ENCODE measurements around the gene EFR3B. TPM values are rescaled to one million over a fixed set of nuclear protein-coding genes. Genes with fewer than 3 reads are reported as not detected.

Gene EFR3B
- total and polyA plus RNA-seq, 2 of the 13 experiments (the other 11 are each of a cell fraction or from before 2014, with no cell fraction given) = 0.42 TPM

DNA sequence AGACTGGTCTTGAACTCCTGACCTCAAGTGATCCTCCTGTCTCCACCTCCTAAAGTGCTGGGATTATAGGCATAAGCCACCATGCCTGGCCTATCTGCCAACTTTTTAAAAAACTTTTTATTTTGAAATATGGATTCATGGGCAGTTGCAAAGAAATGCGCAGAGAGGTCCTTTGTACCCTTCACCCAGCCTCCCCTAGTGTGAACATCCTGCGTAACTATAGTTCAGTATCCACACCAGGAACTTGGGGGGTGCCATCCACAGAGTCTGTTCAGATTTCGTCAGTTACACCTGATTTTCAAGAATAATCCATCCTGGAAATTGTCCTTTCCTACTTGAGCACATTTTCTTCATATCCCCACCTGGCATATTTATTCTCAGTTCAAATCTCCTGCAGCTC is 33.0 kb downstream of the EFR3B start (continued):
- TF ChIP-seq, protein P1, sequence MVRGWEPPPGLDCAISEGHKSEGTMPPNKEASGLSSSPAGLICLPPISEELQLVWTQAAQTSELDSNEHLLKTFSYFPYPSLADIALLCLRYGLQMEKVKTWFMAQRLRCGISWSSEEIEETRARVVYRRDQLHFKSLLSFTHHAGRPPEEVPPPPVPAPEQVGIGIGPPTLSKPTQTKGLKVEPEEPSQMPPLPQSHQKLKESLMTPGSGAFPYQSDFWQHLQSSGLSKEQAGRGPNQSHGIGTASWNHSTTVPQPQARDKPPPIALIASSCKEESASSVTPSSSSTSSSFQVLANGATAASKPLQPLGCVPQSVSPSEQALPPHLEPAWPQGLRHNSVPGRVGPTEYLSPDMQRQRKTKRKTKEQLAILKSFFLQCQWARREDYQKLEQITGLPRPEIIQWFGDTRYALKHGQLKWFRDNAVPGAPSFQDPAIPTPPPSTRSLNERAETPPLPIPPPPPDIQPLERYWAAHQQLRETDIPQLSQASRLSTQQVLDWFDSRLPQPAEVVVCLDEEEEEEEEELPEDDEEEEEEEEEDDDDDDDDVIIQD (CRISPR knock-in tag; IDR thresholded peaks at IDR 0.05; ENCODE audit: low read depth) = no peak
- no peak for TF ChIP-seq XBP1 (CRISPR knock-in tag; IDR thresholded peaks at IDR 0.05)

DNA sequence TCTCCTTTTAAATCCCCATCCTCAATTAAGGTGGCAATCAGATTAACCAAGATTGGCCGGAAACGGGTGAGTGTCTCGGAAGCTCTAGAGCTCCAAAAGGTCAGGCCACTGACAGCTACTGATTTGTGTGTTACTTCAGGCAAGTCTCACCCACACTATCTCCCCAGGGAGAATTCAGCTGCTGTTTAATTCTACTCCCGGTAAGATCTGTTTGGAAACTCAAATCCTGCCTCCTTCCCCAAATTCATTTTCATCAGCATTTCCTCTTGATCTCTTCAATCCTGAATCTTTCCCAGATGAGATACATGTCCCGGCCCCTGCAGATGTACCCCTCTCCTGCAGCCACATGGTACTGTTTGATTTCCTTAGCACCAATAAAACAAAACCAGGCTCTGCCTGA is 34.9 kb downstream of the EFR3B start:
- in situ Hi-C loops (cut with HindIII; ENCODE audit: extremely low pct_ligation_motif_present, low pct_unique_long_range_greater_than_20kb) = no loop called here
- Histone ChIP-seq H4K20me1 (ENCODE audit: insufficient read depth, low read length) (no peaks in the 10 kb centered on the region), H2AFZ (ENCODE audit: low read length) (no peak overlapping the region), H3K27ac (ENCODE audit: extremely low read length, insufficient read depth, low read length) (no peak overlapping the region), H3K4me1 (ENCODE audit: insufficient read depth, low read length) (peaks cover 12% of the 10 kb centered on the region; the same call in 1 of the 2 replicates), H3K4me2 (ENCODE audit: low read depth, low read length) (no peak overlapping the region), H3K4me3 (replicated peaks in 1 of 3; ENCODE audit: insufficient read depth in 1 of 3, low read depth in 2 of 3, low read length in 3 of 3) (no peak overlapping the region), H3K79me2 (ENCODE audit: insufficient read depth, low read length) (no peaks in the 10 kb centered on the region), H3K9me3 (ENCODE audit: low read length) (no peaks in the 10 kb centered on the region), H3K27me3 (ENCODE audit: control insufficient read depth in 1 of 2, insufficient read depth in 2 of 2, low read length in 2 of 2) (peaks cover 0 to 7% of the 10 kb centered on the region in 2 experiments; a peak in 2 of 5 replicates), H3K36me3 (replicated peaks in 1 of 2; ENCODE audit: control insufficient read depth in 1 of 2, insufficient read depth in 2 of 2, low read length in 2 of 2) (no peaks in the 10 kb centered on the region), H3K9ac (ENCODE audit: insufficient read depth, low read depth, low read length) (no peak overlapping the region)
- 54% methylated on average over 5 of the region's 5 CpGs for WGBS (ENCODE audit: low lambda C conversion rate)
- ATAC-seq = no peak
- DNase-seq (ENCODE audit: low spot score) = no peak
- no peak for FAIRE-seq
- ChIA-PET CTCF (ENCODE audit: low intra/inter-chr PET ratio, low total read pairs) (no interaction called here), POLR2A (no interaction called here)
- intact Hi-C loops (cut with micrococcal nuclease; ENCODE audit: unreplicated experiment) = no loop called here
- BruUV-seq (replicated peaks) = no TSS peak
- TF ChIP-seq, protein P2, sequence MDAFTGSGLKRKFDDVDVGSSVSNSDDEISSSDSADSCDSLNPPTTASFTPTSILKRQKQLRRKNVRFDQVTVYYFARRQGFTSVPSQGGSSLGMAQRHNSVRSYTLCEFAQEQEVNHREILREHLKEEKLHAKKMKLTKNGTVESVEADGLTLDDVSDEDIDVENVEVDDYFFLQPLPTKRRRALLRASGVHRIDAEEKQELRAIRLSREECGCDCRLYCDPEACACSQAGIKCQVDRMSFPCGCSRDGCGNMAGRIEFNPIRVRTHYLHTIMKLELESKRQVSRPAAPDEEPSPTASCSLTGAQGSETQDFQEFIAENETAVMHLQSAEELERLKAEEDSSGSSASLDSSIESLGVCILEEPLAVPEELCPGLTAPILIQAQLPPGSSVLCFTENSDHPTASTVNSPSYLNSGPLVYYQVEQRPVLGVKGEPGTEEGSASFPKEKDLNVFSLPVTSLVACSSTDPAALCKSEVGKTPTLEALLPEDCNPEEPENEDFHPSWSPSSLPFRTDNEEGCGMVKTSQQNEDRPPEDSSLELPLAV (CRISPR knock-in tag; conservative IDR thresholded peaks at IDR 0.05; ENCODE audit: low read depth) = no peak
- TF ChIP-seq, protein P3, sequence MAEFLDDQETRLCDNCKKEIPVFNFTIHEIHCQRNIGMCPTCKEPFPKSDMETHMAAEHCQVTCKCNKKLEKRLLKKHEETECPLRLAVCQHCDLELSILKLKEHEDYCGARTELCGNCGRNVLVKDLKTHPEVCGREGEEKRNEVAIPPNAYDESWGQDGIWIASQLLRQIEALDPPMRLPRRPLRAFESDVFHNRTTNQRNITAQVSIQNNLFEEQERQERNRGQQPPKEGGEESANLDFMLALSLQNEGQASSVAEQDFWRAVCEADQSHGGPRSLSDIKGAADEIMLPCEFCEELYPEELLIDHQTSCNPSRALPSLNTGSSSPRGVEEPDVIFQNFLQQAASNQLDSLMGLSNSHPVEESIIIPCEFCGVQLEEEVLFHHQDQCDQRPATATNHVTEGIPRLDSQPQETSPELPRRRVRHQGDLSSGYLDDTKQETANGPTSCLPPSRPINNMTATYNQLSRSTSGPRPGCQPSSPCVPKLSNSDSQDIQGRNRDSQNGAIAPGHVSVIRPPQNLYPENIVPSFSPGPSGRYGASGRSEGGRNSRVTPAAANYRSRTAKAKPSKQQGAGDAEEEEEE (CRISPR knock-in tag; IDR thresholded peaks at IDR 0.05; ENCODE audit: borderline replicate concordance) = no peak
- TF ChIP-seq GTF3A (CRISPR knock-in tag; conservative IDR thresholded peaks at IDR 0.05) = no peak
- no peak for TF ChIP-seq ZKSCAN8 (CRISPR knock-in tag; IDR thresholded peaks at IDR 0.05; ENCODE audit: borderline replicate concordance)
- no peak for TF ChIP-seq ZNF329 (CRISPR knock-in tag; IDR thresholded peaks at IDR 0.05; ENCODE audit: low read depth)
- no peak for TF ChIP-seq ZNF121 (CRISPR knock-in tag; IDR thresholded peaks at IDR 0.05)
- TF ChIP-seq, protein P4, sequence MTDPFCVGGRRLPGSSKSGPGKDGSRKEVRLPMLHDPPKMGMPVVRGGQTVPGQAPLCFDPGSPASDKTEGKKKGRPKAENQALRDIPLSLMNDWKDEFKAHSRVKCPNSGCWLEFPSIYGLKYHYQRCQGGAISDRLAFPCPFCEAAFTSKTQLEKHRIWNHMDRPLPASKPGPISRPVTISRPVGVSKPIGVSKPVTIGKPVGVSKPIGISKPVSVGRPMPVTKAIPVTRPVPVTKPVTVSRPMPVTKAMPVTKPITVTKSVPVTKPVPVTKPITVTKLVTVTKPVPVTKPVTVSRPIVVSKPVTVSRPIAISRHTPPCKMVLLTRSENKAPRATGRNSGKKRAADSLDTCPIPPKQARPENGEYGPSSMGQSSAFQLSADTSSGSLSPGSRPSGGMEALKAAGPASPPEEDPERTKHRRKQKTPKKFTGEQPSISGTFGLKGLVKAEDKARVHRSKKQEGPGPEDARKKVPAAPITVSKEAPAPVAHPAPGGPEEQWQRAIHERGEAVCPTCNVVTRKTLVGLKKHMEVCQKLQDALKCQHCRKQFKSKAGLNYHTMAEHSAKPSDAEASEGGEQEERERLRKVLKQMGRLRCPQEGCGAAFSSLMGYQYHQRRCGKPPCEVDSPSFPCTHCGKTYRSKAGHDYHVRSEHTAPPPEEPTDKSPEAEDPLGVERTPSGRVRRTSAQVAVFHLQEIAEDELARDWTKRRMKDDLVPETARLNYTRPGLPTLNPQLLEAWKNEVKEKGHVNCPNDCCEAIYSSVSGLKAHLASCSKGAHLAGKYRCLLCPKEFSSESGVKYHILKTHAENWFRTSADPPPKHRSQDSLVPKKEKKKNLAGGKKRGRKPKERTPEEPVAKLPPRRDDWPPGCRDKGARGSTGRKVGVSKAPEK (CRISPR knock-in tag; IDR thresholded peaks at IDR 0.05; ENCODE audit: borderline replicate concordance) = no peak
- TF ChIP-seq U2AF1 (optimal IDR thresholded peaks at IDR 0.05; ENCODE audit: low read depth, low read length) = no peak
- TF ChIP-seq ZNF138 (CRISPR knock-in tag; IDR thresholded peaks at IDR 0.05; ENCODE audit: low read depth) = no peak
- no peak for TF ChIP-seq HMG20A (CRISPR knock-in tag; IDR thresholded peaks at IDR 0.05; ENCODE audit: borderline replicate concordance)
- TF ChIP-seq ZNF251 (CRISPR knock-in tag; IDR thresholded peaks at IDR 0.05) = no peak
- TF ChIP-seq RARA (CRISPR knock-in tag; IDR thresholded peaks at IDR 0.05) = no peak
- TF ChIP-seq, protein P5, sequence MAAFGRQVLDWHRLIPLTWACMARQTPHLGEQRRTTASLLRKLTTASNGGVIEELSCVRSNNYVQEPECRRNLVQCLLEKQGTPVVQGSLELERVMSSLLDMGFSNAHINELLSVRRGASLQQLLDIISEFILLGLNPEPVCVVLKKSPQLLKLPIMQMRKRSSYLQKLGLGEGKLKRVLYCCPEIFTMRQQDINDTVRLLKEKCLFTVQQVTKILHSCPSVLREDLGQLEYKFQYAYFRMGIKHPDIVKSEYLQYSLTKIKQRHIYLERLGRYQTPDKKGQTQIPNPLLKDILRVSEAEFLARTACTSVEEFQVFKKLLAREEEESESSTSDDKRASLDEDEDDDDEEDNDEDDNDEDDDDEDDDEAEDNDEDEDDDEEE (CRISPR knock-in tag; IDR thresholded peaks at IDR 0.05) = no peak
